DOHH2 (cell line): Measurements from ENCODE around the gene ACAD8.

Experiments used
- H3F3A ChIP-seq: fragments of 200-600 bp; sonication (generic), shearing (Covaris generic); 2 replicates; pipeline ENCODE4 v1.6.0; 2016; ENCODE audit warnings: antibody characterized with exemption, mild to moderate bottlenecking; ENCODE audit not compliant: control insufficient read depth, insufficient read depth
- H3K27ac ChIP-seq: fragments of 200-600 bp; sonication (generic); 2 replicates; pipeline ENCODE4 v1.5.1; 2014; ENCODE audit warnings: low read depth, mild to moderate bottlenecking, low read length, moderate library complexity
- H3K27me3 ChIP-seq: fragments of 200-600 bp; sonication (generic); 2 replicates; pipeline ENCODE4 v1.6.1; 2014; ENCODE audit warnings: mild to moderate bottlenecking, low read length, mixed read lengths; ENCODE audit not compliant: control insufficient read depth
- H3K36me3 ChIP-seq: fragments of 200-600 bp; sonication (generic); 2 replicates; pipeline ENCODE4 v1.6.1; 2014; ENCODE audit warnings: mild to moderate bottlenecking, low read length, moderate library complexity, mixed read lengths; ENCODE audit not compliant: control insufficient read depth
- H3K4me1 ChIP-seq: fragments of 200-600 bp; sonication (generic); 2 replicates; pipeline ENCODE4 v1.6.1; 2014; ENCODE audit warnings: mild to moderate bottlenecking, low read length, mixed read lengths; ENCODE audit not compliant: control insufficient read depth
- H3K4me2 ChIP-seq: fragments of 200-600 bp; sonication (generic); 2 replicates; pipeline ENCODE4 v1.6.0; 2014; ENCODE audit warnings: mild to moderate bottlenecking, low read length, moderate library complexity
- H3K4me3 ChIP-seq: fragments of 200-600 bp; sonication (generic); 2 replicates; pipeline ENCODE4 v1.5.1; 2014; ENCODE audit warnings: mild to moderate bottlenecking, low read length, mixed read lengths
- H3K79me2 ChIP-seq: fragments of 200-600 bp; sonication (generic); 2 replicates; pipeline ENCODE4 v1.6.1; 2014; ENCODE audit warnings: mild to moderate bottlenecking, low read length, mixed read lengths; ENCODE audit not compliant: control insufficient read depth
- H3K9me2 ChIP-seq: fragments of 200-600 bp; sonication (generic); replicated peaks from 2 replicates; pipeline ENCODE4 v1.6.1; 2014; ENCODE audit warnings: mild to moderate bottlenecking, low read length, mixed read lengths; ENCODE audit not compliant: control insufficient read depth
- H3K9me3 ChIP-seq: fragments of 200-600 bp; sonication (generic); 2 replicates; pipeline ENCODE4 v1.6.1; 2014; ENCODE audit warnings: antibody characterized with exemption, low read length, mixed read lengths; ENCODE audit not compliant: control insufficient read depth, insufficient read depth
- H4K20me1 ChIP-seq: fragments of 200-600 bp; sonication (generic); 2 replicates; pipeline ENCODE4 v1.6.0; 2014; ENCODE audit warnings: low read depth, mild to moderate bottlenecking, antibody characterized with exemption, low read length, moderate library complexity; ENCODE audit not compliant: control insufficient read depth, insufficient read depth
- EZH2phosphoT487 ChIP-seq: fragments of 200-600 bp; sonication (generic); IDR thresholded peaks from 2 replicates; pipeline ENCODE4 v1.6.1; 2017; ENCODE audit warnings: borderline replicate concordance, mild to moderate bottlenecking, antibody characterized with exemption, low read length, moderate library complexity, mixed read lengths
- TF ChIP-seq, protein P1 (sequence below): fragments of 200-600 bp; sonication (generic); IDR thresholded peaks from one replicate; pipeline ENCODE4 v1.5.1; 2014; ENCODE audit warnings: antibody characterized with exemption, mild to moderate bottlenecking, low read depth, low read length; ENCODE audit not compliant: poor library complexity, severe bottlenecking

The ACAD8 gene

GRCh38 chr11:134207538-134208239 lies 45.7 kb upstream of the ACAD8 start:
- H3K79me2 ChIP-seq: peaks cover 27% of the 10 kb centered on the region
- peaks cover 94% of the 10 kb centered on the region for H3K36me3 ChIP-seq
- no peaks in the 10 kb centered on the region for H3K27me3 ChIP-seq

DNA sequence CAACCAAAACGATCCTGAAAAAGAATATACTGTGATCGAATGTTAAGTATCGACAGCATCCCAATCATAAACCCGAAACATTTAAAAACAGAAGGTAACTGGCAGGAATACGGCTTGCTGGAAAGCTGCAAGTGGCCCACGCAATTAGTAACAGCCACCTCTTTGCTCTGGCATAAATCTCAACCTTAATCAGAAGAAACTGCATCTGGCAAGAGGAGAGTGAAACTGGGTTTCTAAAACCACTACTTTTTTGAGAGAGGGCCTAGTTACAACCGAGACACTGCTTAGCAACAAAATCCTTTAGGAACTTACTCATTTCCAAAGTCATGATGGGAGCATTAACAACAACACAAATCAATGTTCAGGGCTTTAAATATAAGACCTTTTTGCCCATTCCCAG lies 37.5 kb upstream of the ACAD8 start:
- no peaks in the 10 kb centered on the region for H3K9me3 ChIP-seq
- H4K20me1 ChIP-seq: peaks cover 25% of the 10 kb centered on the region; the same call in 1 of the 2 replicates
- H3F3A ChIP-seq: no peaks in the 10 kb centered on the region
- H3K4me2 ChIP-seq: no peak overlapping the region
- no peak overlapping the region for H3K4me3 ChIP-seq
- no peak overlapping the region for H3K27ac ChIP-seq
- H3K9me2 ChIP-seq: no peaks in the 10 kb centered on the region
- peaks cover 90% of the 10 kb centered on the region for H3K79me2 ChIP-seq
- no peaks in the 10 kb centered on the region for H3K27me3 ChIP-seq
- no peaks in the 10 kb centered on the region for H3K4me1 ChIP-seq
- peaks cover 93% of the 10 kb centered on the region for H3K36me3 ChIP-seq
- TF ChIP-seq, protein P1, sequence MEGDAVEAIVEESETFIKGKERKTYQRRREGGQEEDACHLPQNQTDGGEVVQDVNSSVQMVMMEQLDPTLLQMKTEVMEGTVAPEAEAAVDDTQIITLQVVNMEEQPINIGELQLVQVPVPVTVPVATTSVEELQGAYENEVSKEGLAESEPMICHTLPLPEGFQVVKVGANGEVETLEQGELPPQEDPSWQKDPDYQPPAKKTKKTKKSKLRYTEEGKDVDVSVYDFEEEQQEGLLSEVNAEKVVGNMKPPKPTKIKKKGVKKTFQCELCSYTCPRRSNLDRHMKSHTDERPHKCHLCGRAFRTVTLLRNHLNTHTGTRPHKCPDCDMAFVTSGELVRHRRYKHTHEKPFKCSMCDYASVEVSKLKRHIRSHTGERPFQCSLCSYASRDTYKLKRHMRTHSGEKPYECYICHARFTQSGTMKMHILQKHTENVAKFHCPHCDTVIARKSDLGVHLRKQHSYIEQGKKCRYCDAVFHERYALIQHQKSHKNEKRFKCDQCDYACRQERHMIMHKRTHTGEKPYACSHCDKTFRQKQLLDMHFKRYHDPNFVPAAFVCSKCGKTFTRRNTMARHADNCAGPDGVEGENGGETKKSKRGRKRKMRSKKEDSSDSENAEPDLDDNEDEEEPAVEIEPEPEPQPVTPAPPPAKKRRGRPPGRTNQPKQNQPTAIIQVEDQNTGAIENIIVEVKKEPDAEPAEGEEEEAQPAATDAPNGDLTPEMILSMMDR: no peak
- no peak for TF ChIP-seq EZH2phosphoT487

More at GRCh38 chr11:134207538-134208239, 45.7 kb upstream of the ACAD8 start:
- no peaks in the 10 kb centered on the region for H3K9me2 ChIP-seq
- H3K27ac ChIP-seq: no peak overlapping the region
- peaks cover 15% of the 10 kb centered on the region; the same call in 1 of the 2 replicates for H4K20me1 ChIP-seq
- no peak overlapping the region for H3K4me2 ChIP-seq
- TF ChIP-seq, protein P1: peak; percentile 67
- TF ChIP-seq EZH2phosphoT487: no peak
- no peaks in the 10 kb centered on the region for H3K9me3 ChIP-seq
- 0 out of 2 replicates have a peak, but pooled peaks cover 3% of the 10 kb centered on the region for H3F3A ChIP-seq
- H3K4me1 ChIP-seq: no peaks in the 10 kb centered on the region
- H3K4me3 ChIP-seq: no peak overlapping the region

DNA sequence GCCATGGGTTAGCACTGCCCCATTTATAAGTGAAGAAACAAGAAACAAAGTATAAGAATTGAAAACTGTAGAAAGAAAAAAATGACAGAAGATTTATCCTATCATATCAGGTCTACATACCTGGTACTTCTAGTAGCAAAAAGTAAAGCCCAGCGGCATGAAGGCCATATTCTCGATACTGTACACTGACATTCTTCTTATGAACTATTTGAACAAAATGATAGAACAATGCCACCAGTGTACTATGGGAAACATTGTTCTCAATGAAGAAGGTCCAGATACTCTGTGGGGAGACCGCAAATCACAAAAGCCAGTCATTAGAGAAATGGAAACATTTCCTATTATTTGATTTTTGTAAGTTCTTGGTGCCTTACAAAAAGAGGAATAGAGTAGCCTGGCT lies 36.6 kb upstream of the ACAD8 start:
- no peaks in the 10 kb centered on the region for H3K9me2 ChIP-seq
- peaks cover 90% of the 10 kb centered on the region for H3K79me2 ChIP-seq
- H4K20me1 ChIP-seq: peaks cover 22% of the 10 kb centered on the region
- TF ChIP-seq, protein P1: no peak
- peaks cover 93% of the 10 kb centered on the region for H3K36me3 ChIP-seq
- no peak overlapping the region for H3K4me2 ChIP-seq
- H3K4me3 ChIP-seq: no peak overlapping the region
- no peak overlapping the region for H3K27ac ChIP-seq
- no peaks in the 10 kb centered on the region for H3K9me3 ChIP-seq
- no peaks in the 10 kb centered on the region for H3F3A ChIP-seq
- H3K27me3 ChIP-seq: no peaks in the 10 kb centered on the region
- H3K4me1 ChIP-seq: peaks cover 4% of the 10 kb centered on the region
